Heart left ventricle (tissue), 16 donors: ENCODE data around the gene SLC66A1. TPM values are rescaled to one million over a fixed set of nuclear protein-coding genes. Genes with fewer than 3 reads are reported as not detected.

Experiments used
- ATAC-seq, 4 donors: fragments of 200-7000 bp; cut with Tn5 transposase; one replicate each; pipeline ENCODE4 v1.9.1; 2020 to 2022; ENCODE audit warnings: moderate library complexity in 4 of 4, mild to moderate bottlenecking in 3 of 4, moderate number of reproducible peaks in 1 of 4
- DNase-seq, 5 donors: peaks; one replicate each; pipeline ENCODE4 v3.0.0-alpha.2; 2020
- H3K27ac ChIP-seq, 12 donors: fragments of 200-600 bp; sonication (generic) in 4 of 12; one replicate each; pipeline versions ENCODE4 v1.5.0 to v1.8.0; 2016 to 2022; ENCODE audit warnings: mild to moderate bottlenecking in 2 of 12
- H3K27me3 ChIP-seq, 9 donors: fragments of 200-600 bp; sonication (generic) in 2 of 9; one replicate each; pipeline versions ENCODE4 v1.5.1 to v1.8.0; 2016 to 2022; ENCODE audit warnings: mild to moderate bottlenecking in 3 of 9
- H3K36me3 ChIP-seq, 9 donors: fragments of 200-600 bp; sonication (generic) in 2 of 9; one replicate each; pipeline versions ENCODE4 v1.5.0 to v1.8.0; 2018 to 2022; ENCODE audit warnings: mild to moderate bottlenecking in 2 of 9
- H3K4me1 ChIP-seq, 12 donors: fragments of 200-600 bp; sonication (generic) in 4 of 12; one replicate each; pipeline versions ENCODE4 v1.5.0 to v1.8.0; 2016 to 2022; ENCODE audit warnings: mild to moderate bottlenecking in 3 of 12
- H3K4me3 ChIP-seq, 12 donors: fragments of 200-600 bp; sonication (generic) in 4 of 12; one replicate each; pipeline versions ENCODE4 v1.5.0 to v1.8.0; 2017 to 2022; ENCODE audit warnings: mild to moderate bottlenecking in 9 of 12, moderate library complexity in 4 of 12
- H3K9me3 ChIP-seq, 12 donors: fragments of 200-600 bp; sonication (generic) in 4 of 12; one replicate each; pipeline versions ENCODE4 v1.5.0 to v1.8.0; 2016 to 2022; ENCODE audit warnings: mild to moderate bottlenecking in 1 of 12
- CTCF ChIP-seq, 12 donors: fragments of 200-600 bp; sonication (generic) in 4 of 12; IDR thresholded peaks; one replicate each; pipeline versions ENCODE4 v1.5.0 to v1.8.0; 2018 to 2022; ENCODE audit warnings: antibody characterized with exemption in 12 of 12, mild to moderate bottlenecking in 5 of 12
- POLR2A ChIP-seq, 2 donors: fragments of 450-650 bp; IDR thresholded peaks; one replicate each; pipeline ENCODE4 v1.6.1; 2017; ENCODE audit warnings: antibody characterized with exemption in 2 of 2, mild to moderate bottlenecking in 2 of 2, moderate library complexity in 2 of 2
- WGBS, 4 donors: extraction: QIAGEN DNeasy Blood & Tissue Kit in 2 of 4; methylation state at CpG; one replicate each; pipeline versions ENCODE4 v1.1.5 to v1.1.7; 2013 to 2018; 5-methylcytosine and 5-hydroxymethylcytosine counted together
- intact Hi-C, 10 donors: fragments of 100-400 bp; cut with DNase I; formaldehyde crosslinking; loops; one replicate each; pipeline versions ENCODE4 v1.11.1 to v1.14.2; 2022
- polyA plus RNA-seq, 2 donors: library from polyadenylated mRNA; stranded (reverse); fragments of 200-250 nt; gene quantifications; one replicate each; pipeline ENCODE4 v1.2.3, GENCODE V29; 2013
- total RNA-seq, 9 donors: library from RNA; depleted of rRNA in 2 of 9; stranded (reverse); fragments of >200 nt in 2 of 9; fragmentation: NEBNext Ultra II Directional in 3 of 9; extraction: Animal tissue kit (Norgen Biotek cat#: 25700) in 3 of 9; gene quantifications; one replicate each; pipeline versions ENCODE4 v1.1.0 to v1.2.4, GENCODE V29; 2016 to 2023
- donor health status: ischemic (EF 13 %, LVEDD 7.1; RV severe dilation, severe dysfunction).
- donor health status: healthy with polysubstance abuse.
- donor health status: DM: no; HTN: yes; CAD: no.
- donor health status: DM: no; HTN: no; CAD: no.
- donor health status: ischemic (EF 25% LVEDD 6.9; RV normal size, moderate dysfunction).
- donor health status: ischemic (EF 25% LVEDD 5.7; RV mildly dilated, moderate dysfunction).
- donor health status: healthy.
- donor health status: DM: yes; HTN: yes; CAD: no.
- donor health status: ischemic (EF 35%, LVEDD 5.7; RV mildly dilated, moderate dysfunction).
- donor health status: nonischemic (EF 11% LVEDD 7.7; RV severe dilation, severe dysfunction).
- donor health status: DM: yes; HTN: yes; CAD: no.
- donor health status: PGD.
- donor health status: ischemic (EF 29% LVEDD 5.4; RV normal size, mild dysfunction).
- donor health status: nonischemic (EF 23%, LVEDD 6.1; RV moderate dilation, normal function).

Gene SLC66A1
- total and polyA plus RNA-seq, 11 donors = 6.4 to 19.4 (median 9.7) TPM

GRCh38 chr1:19373211-19374082 is 61.3 kb downstream of the SLC66A1 start:
- H3K4me1 ChIP-seq = peaks cover 3 to 69% (median 26%) of the 10 kb centered on the region in 12 donors
- WGBS, 4 donors = 84 to 91% (median 88%) methylated on average over 13 to 15 of the region's 15 CpGs
- H3K9me3 ChIP-seq = no peaks in the 10 kb centered on the region
- peaks cover 0 to 70% (median 46%) of the 10 kb centered on the region in 9 donors for H3K36me3 ChIP-seq
- intact Hi-C loops = no loop called here
- H3K4me3 ChIP-seq = no peak overlapping the region
- peak overlapping the region in 3 of 12 donors; percentile 6 to 57 (median 19) for H3K27ac ChIP-seq
- no peaks in the 10 kb centered on the region for H3K27me3 ChIP-seq
- DNase-seq = no peak
- TF ChIP-seq CTCF (IDR thresholded peaks at IDR 0.05) = no peak
- ATAC-seq = no peak

GRCh38 chr1:19374083-19374801 is 62.1 kb downstream of the SLC66A1 start:
- no peaks in the 10 kb centered on the region for H3K9me3 ChIP-seq
- H3K4me3 ChIP-seq = no peak overlapping the region
- intact Hi-C loops = no loop called here
- peak in 4 of 12 donors; percentile 12 to 22 (median 18) for TF ChIP-seq CTCF (IDR thresholded peaks at IDR 0.05)
- no peak for TF ChIP-seq POLR2A (IDR thresholded peaks at IDR 0.05)
- no peaks in the 10 kb centered on the region for H3K27me3 ChIP-seq
- WGBS, 4 donors = 82 to 88% (median 84%) methylated on average over 10 to 14 of the region's 14 CpGs
- peaks cover 3 to 63% (median 25%) of the 10 kb centered on the region in 12 donors for H3K4me1 ChIP-seq
- peak overlapping the region in 6 of 12 donors; percentile 3 to 57 (median 43) for H3K27ac ChIP-seq
- peaks cover 0 to 78% (median 53%) of the 10 kb centered on the region in 9 donors for H3K36me3 ChIP-seq
- ATAC-seq (no peak), DNase-seq (peak in 1 of 5 donors; percentile 20)

GRCh38 chr1:19374926-19375325 is 62.8 kb downstream of the SLC66A1 start:
- Histone ChIP-seq H3K27ac (peak overlapping the region in 5 of 12 donors; percentile 3 to 57 (median 49)), H3K4me3 (no peak overlapping the region), H3K27me3 (no peaks in the 10 kb centered on the region), H3K36me3 (peaks cover 0 to 82% (median 60%) of the 10 kb centered on the region in 9 donors), H3K4me1 (peaks cover 3 to 56% (median 19%) of the 10 kb centered on the region in 12 donors), H3K9me3 (no peaks in the 10 kb centered on the region)
- no peak for ATAC-seq
- 77 to 87% (median 82%) methylated on average over 8 of the region's 8 CpGs for WGBS, 4 donors
- TF ChIP-seq CTCF (IDR thresholded peaks at IDR 0.05) = no peak
- TF ChIP-seq POLR2A (IDR thresholded peaks at IDR 0.05) = no peak
- intact Hi-C loops = no loop called here
- DNase-seq = no peak
